Liver (tissue), 9 donors: ENCODE data around the gene SRP19. TPM values are rescaled to one million over a fixed set of nuclear protein-coding genes. Genes with fewer than 3 reads are reported as not detected.
"Not testable (repeated sequence)": the region's sequence is repeated elsewhere in the genome, so short reads cannot be mapped to it uniquely, and the experiment has no call there.

ENCODE experiments used
- DNase-seq: peaks from one replicate; pipeline ENCODE4 v3.0.0-alpha.2; 2017; ENCODE audit warnings: low spot score
- H3K27ac ChIP-seq, 2 donors: one replicate each; pipeline ENCODE4 v1.7.0; 2013; ENCODE audit warnings: inconsistent platforms in 2 of 2, low read length in 2 of 2, control low read depth in 1 of 2, low read depth in 1 of 2, mild to moderate bottlenecking in 1 of 2
- H3K27me3 ChIP-seq, 4 donors: one replicate each; pipeline versions ENCODE4 v1.6.1 to v1.7.0; 2013; ENCODE audit warnings: low read length in 3 of 4, inconsistent platforms in 1 of 4, mild to moderate bottlenecking in 1 of 4, moderate library complexity in 1 of 4; ENCODE audit not compliant: control insufficient read depth in 4 of 4, insufficient read depth in 4 of 4
- H3K36me3 ChIP-seq, 4 donors: one replicate each; pipeline versions ENCODE4 v1.6.1 to v1.7.0; 2013; ENCODE audit warnings: low read length in 3 of 4, mild to moderate bottlenecking in 3 of 4, low read depth in 1 of 4, moderate library complexity in 1 of 4; ENCODE audit not compliant: control insufficient read depth in 4 of 4, insufficient read depth in 3 of 4
- H3K4me1 ChIP-seq, 4 donors: one replicate each; pipeline versions ENCODE4 v1.6.1 to v1.7.0; 2013; ENCODE audit warnings: low read length in 3 of 4, mild to moderate bottlenecking in 3 of 4, moderate library complexity in 1 of 4; ENCODE audit not compliant: control insufficient read depth in 4 of 4, insufficient read depth in 4 of 4
- H3K4me3 ChIP-seq, 3 donors: one replicate each; pipeline versions ENCODE4 v1.6.1 to v1.7.0; 2013; ENCODE audit warnings: low read length in 3 of 3, control low read depth in 1 of 3, low read depth in 1 of 3, mild to moderate bottlenecking in 1 of 3
- H3K9ac ChIP-seq, 2 donors: one replicate each; pipeline ENCODE4 v1.7.0; 2013; ENCODE audit warnings: low read length in 2 of 2, mild to moderate bottlenecking in 2 of 2, moderate library complexity in 2 of 2, control low read depth in 1 of 2, low read depth in 1 of 2
- H3K9me3 ChIP-seq, 4 donors: one replicate each; pipeline versions ENCODE4 v1.6.1 to v1.7.0; 2013; ENCODE audit warnings: low read length in 3 of 4; ENCODE audit not compliant: control insufficient read depth in 4 of 4
- EGR1 ChIP-seq, 2 donors: IDR thresholded peaks; 2 replicates each; pipeline ENCODE4 v1.6.1; 2016 to 2018; ENCODE audit warnings: antibody characterized with exemption in 2 of 2, low read depth in 2 of 2
- FOXA1 ChIP-seq: IDR thresholded peaks from 2 replicates; pipeline ENCODE4 v1.6.1; 2016; ENCODE audit warnings: antibody characterized with exemption
- FOXA2 ChIP-seq: IDR thresholded peaks from 2 replicates; pipeline ENCODE4 v1.6.1; 2016; ENCODE audit warnings: antibody characterized with exemption
- JUND ChIP-seq, 2 donors: IDR thresholded peaks; 2 replicates each; pipeline ENCODE4 v1.6.1; 2016; ENCODE audit warnings: antibody characterized with exemption in 2 of 2
- NR2F2 ChIP-seq: IDR thresholded peaks from 2 replicates; pipeline ENCODE4 v1.6.1; 2016; ENCODE audit warnings: antibody characterized with exemption
- RAD21 ChIP-seq, 2 donors: IDR thresholded peaks; 2 replicates each; pipeline ENCODE4 v1.6.1; 2016; ENCODE audit warnings: antibody characterized with exemption in 2 of 2, mild to moderate bottlenecking in 2 of 2
- REST ChIP-seq: IDR thresholded peaks from 2 replicates; pipeline ENCODE4 v1.6.1; 2016; ENCODE audit warnings: antibody characterized with exemption, mild to moderate bottlenecking
- RXRA ChIP-seq, 2 donors: IDR thresholded peaks; 2 replicates each; pipeline ENCODE4 v1.6.1; 2017 to 2018; ENCODE audit warnings: antibody characterized with exemption in 2 of 2, mild to moderate bottlenecking in 1 of 2
- SP1 ChIP-seq: IDR thresholded peaks from 2 replicates; pipeline ENCODE4 v1.6.1; 2018; ENCODE audit warnings: antibody characterized with exemption, mild to moderate bottlenecking
- TAF1 ChIP-seq: conservative IDR thresholded peaks from 2 replicates; pipeline ENCODE4 v1.6.1; 2016; ENCODE audit warnings: antibody characterized with exemption, mild to moderate bottlenecking
- WGBS: extraction: QIAGEN DNeasy Blood & Tissue Kit; methylation state at CpG from one replicate; pipeline ENCODE4 v1.1.7; 2013; 5-methylcytosine and 5-hydroxymethylcytosine counted together
- polyA plus RNA-seq, 2 donors: library from polyadenylated mRNA; stranded (reverse) in 1 of 2; unstranded in 1 of 2; fragments of 200-250 nt in 1 of 2; fragments of >200 nt in 1 of 2; fragmentation: Nextera tagmentation in 1 of 2; extraction: Ambion mirVana in 1 of 2; gene quantifications; one replicate each; pipeline versions ENCODE4 v1.2.1 to v1.2.3, GENCODE V29; 2013 to 2015
- total RNA-seq, 2 donors: library from RNA; depleted of rRNA; stranded (reverse); fragments of >200 nt; gene quantifications; one replicate each; pipeline ENCODE4 v1.2.3, GENCODE V29; 2014
- TF ChIP-seq, protein P1 (sequence below): IDR thresholded peaks from 2 replicates; pipeline ENCODE4 v1.6.1; 2016; ENCODE audit warnings: antibody characterized with exemption
- TF ChIP-seq, protein P2 (sequence below): fragments of 150-350 bp; IDR thresholded peaks from 2 replicates; pipeline ENCODE4 v1.5.1; 2017; ENCODE audit warnings: improper control_type of control experiment, low read depth, low read length; ENCODE audit not compliant: missing input control
- TF ChIP-seq, protein P3 (sequence below): IDR thresholded peaks from 2 replicates; pipeline ENCODE4 v1.6.1; 2016; ENCODE audit warnings: antibody characterized with exemption
- donor health status: healthy.
- donor health status: healthy.
- donor health status: healthy.
- donor health status: healthy.
- donor health status: healthy.

Gene SRP19
- total and polyA plus RNA-seq, 4 donors, result 22.0 to 65.5 (median 50.8) TPM

DNA sequence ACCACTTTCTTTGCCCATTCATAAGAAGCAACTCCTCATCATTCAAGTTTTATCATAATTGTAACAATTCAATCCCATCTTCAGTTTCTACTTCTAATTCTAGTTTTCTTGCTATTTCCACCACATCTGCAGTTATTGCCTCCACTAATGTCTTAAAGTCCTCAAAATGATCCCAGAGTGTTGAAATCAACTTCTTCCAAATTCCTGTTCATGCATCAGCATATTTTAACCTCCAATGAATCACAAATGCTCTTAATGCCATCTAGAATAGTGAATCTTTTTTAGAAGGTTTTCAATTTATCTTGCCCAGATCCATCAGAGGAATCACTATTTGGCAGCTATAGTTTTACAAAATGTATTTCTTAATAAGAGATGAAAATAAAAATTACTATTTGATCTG, 3.2 kb upstream of the SRP19 start:
- H3K4me3 ChIP-seq, result no peak overlapping the region
- H3K9me3 ChIP-seq, result no peaks in the 10 kb centered on the region
- H3K27ac ChIP-seq, result no peak overlapping the region
- DNase-seq, result no peak
- TF ChIP-seq NR2F2 (no peak), RAD21 (IDR thresholded peaks at IDR 0.05) (no peak), SP1 (no peak), TAF1 (no peak), REST (no peak)
- TF ChIP-seq, protein P1, sequence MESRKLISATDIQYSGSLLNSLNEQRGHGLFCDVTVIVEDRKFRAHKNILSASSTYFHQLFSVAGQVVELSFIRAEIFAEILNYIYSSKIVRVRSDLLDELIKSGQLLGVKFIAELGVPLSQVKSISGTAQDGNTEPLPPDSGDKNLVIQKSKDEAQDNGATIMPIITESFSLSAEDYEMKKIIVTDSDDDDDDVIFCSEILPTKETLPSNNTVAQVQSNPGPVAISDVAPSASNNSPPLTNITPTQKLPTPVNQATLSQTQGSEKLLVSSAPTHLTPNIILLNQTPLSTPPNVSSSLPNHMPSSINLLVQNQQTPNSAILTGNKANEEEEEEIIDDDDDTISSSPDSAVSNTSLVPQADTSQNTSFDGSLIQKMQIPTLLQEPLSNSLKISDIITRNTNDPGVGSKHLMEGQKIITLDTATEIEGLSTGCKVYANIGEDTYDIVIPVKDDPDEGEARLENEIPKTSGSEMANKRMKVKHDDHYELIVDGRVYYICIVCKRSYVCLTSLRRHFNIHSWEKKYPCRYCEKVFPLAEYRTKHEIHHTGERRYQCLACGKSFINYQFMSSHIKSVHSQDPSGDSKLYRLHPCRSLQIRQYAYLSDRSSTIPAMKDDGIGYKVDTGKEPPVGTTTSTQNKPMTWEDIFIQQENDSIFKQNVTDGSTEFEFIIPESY, result no peak
- no peak overlapping the region for H3K9ac ChIP-seq
- no peaks in the 10 kb centered on the region for H3K36me3 ChIP-seq
- H3K27me3 ChIP-seq, result no peaks in the 10 kb centered on the region
- H3K4me1 ChIP-seq, result peaks cover 5 to 17% (median 10%) of the 10 kb centered on the region in 4 donors

GRCh38 chr5:112860571-112860928, 537 bp upstream of the SRP19 start:
- Histone ChIP-seq H3K36me3 (peaks cover 0 to 13% (median 3%) of the 10 kb centered on the region in 4 donors), H3K9ac (peak overlapping the region; percentile 89 to 100), H3K27ac (peak overlapping the region; percentile 74 to 78), H3K4me1 (peaks cover 8 to 22% (median 17%) of the 10 kb centered on the region in 4 donors), H3K4me3 (peak overlapping the region; percentile 82 to 96 (median 90))
- 76% methylated on average over 11 of the region's 11 CpGs for whole genome bisulfite sequencing
- DNase-seq, H3K27me3 ChIP-seq, H3K9me3 ChIP-seq: not testable (repeated sequence)

GRCh38 chr5:112861638-112861985, 525 bp downstream of the SRP19 start:
- Histone ChIP-seq H3K27me3 (no peaks in the 10 kb centered on the region), H3K36me3 (peaks cover 0 to 14% (median 8%) of the 10 kb centered on the region in 4 donors), H3K4me3 (peak overlapping the region; percentile 82 to 96 (median 90)), H3K27ac (peak overlapping the region; percentile 65 to 66), H3K4me1 (peaks cover 8 to 22% (median 17%) of the 10 kb centered on the region in 4 donors), H3K9ac (peak overlapping the region; percentile 90 to 100), H3K9me3 (no peaks in the 10 kb centered on the region)
- WGBS, result under 1% methylated on average over 8 of the region's 8 CpGs
- no peak for TF ChIP-seq TAF1
- TF ChIP-seq EGR1 (IDR thresholded peaks at IDR 0.05; ENCODE audit: low read depth in 2 of 2), result no peak
- TF ChIP-seq NR2F2, result no peak
- TF ChIP-seq, protein P2, sequence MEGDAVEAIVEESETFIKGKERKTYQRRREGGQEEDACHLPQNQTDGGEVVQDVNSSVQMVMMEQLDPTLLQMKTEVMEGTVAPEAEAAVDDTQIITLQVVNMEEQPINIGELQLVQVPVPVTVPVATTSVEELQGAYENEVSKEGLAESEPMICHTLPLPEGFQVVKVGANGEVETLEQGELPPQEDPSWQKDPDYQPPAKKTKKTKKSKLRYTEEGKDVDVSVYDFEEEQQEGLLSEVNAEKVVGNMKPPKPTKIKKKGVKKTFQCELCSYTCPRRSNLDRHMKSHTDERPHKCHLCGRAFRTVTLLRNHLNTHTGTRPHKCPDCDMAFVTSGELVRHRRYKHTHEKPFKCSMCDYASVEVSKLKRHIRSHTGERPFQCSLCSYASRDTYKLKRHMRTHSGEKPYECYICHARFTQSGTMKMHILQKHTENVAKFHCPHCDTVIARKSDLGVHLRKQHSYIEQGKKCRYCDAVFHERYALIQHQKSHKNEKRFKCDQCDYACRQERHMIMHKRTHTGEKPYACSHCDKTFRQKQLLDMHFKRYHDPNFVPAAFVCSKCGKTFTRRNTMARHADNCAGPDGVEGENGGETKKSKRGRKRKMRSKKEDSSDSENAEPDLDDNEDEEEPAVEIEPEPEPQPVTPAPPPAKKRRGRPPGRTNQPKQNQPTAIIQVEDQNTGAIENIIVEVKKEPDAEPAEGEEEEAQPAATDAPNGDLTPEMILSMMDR, result no peak
- no peak for TF ChIP-seq FOXA1
- TF ChIP-seq JUND (IDR thresholded peaks at IDR 0.05), result no peak
- TF ChIP-seq, protein P3, sequence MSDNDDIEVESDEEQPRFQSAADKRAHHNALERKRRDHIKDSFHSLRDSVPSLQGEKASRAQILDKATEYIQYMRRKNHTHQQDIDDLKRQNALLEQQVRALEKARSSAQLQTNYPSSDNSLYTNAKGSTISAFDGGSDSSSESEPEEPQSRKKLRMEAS, result no peak
- TF ChIP-seq, protein P1, result no peak
- no peak for TF ChIP-seq FOXA2
- no peak for TF ChIP-seq RXRA (IDR thresholded peaks at IDR 0.05)
- TF ChIP-seq RAD21 (IDR thresholded peaks at IDR 0.05), result no peak
- no peak for DNase-seq
